PC-9 (cell line): Measurements from ENCODE around the gene CRB3.

Experiments
- CTCF ChIP-seq: fragments of 200-600 bp; sonication (generic); conservative IDR thresholded peaks from 2 replicates; pipeline ENCODE4 v1.6.1; 2017; ENCODE audit warnings: mixed run types, antibody characterized with exemption, mild to moderate bottlenecking, moderate library complexity
- EZH2 ChIP-seq: fragments of 200-600 bp; sonication (generic); IDR thresholded peaks from 2 replicates; pipeline ENCODE4 v1.8.0; 2017; ENCODE audit warnings: antibody characterized with exemption, low read depth

- TF ChIP-seq CTCF: no peak
- no peak for TF ChIP-seq EZH2
These were observed 45.5 kb upstream of the CRB3 start for GRCh38 chr19:6418562-6418932.
